Measurements from ENCODE around the gene MCM9.
"Not testable (repeated sequence)": the region's sequence is repeated elsewhere in the genome, so short reads cannot be mapped to it uniquely, and the experiment has no call there.

MCM9 gene

DNA sequence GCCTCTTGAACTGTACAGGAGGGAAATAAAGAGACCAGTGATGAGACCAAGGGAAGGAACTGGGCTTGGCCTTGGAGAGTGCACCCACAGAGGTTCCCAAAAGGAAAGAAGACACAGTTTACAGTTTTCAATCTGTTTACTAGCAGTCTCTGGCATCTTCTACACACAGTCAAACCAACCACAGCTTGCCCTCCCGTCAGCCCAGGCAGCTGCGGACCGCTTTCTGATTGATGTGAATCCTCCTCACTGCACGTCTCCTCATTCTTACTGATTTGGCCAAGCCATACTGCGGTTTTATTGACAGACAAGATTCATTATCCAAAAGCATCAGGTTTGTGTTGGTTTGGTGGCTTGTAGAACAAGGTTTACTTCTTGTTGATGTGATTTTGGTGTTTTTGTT is 145.5 kb downstream of the MCM9 start:
- DNase-seq: no peak

DNA sequence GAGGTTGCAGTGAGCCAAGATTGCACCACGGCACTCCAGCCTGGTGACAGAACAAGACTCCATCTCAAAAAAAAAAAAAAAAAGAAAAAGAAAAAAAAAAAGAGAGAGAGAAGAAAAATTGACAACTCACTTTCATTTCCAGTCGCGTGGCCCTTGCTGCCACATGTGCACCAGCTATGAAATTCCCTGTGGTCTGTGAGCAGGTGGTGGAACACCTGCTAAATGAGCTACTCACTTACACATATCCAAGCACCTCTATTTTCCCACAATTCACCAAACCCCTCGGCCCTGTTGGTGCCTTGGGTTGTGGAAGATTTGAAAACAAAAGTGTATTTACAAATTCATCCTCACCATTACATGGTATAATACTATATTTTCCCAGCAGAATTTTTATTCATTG is 146.3 kb downstream of the MCM9 start:
- DNase-seq: no peak

DNA sequence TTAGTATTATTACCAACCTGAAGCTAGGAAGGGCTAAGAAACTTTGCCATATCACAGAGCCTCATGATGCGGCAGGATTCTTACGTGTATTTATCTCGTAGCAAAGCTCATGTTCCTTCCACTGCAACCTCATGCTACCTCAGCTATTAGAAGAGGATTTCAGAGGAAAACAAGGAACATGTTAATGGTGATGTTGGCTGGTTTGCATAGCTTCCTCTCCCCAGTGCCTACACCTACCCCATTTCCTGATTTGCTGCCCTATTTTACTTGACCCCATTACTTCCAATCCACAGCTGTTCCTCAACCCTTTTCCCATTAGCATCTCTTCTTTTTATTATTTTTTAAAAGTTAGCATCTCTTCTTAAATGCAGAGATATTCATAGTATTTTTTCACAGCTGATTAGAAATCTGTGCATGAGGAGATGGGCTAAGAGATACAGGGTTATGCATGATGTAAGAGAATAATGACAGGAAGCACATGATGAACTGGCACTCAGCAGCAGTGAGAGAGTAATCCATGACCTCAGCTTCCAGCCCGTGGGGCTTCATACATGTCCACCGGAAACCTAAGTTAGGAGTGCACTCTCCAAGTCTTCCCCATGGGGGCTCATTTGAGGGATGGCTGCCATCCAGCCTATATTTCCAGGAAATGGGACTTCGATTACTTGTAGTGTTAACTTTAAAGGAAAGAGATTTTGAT is 147.1 kb downstream of the MCM9 start:
- no peak for DNase-seq

DNA sequence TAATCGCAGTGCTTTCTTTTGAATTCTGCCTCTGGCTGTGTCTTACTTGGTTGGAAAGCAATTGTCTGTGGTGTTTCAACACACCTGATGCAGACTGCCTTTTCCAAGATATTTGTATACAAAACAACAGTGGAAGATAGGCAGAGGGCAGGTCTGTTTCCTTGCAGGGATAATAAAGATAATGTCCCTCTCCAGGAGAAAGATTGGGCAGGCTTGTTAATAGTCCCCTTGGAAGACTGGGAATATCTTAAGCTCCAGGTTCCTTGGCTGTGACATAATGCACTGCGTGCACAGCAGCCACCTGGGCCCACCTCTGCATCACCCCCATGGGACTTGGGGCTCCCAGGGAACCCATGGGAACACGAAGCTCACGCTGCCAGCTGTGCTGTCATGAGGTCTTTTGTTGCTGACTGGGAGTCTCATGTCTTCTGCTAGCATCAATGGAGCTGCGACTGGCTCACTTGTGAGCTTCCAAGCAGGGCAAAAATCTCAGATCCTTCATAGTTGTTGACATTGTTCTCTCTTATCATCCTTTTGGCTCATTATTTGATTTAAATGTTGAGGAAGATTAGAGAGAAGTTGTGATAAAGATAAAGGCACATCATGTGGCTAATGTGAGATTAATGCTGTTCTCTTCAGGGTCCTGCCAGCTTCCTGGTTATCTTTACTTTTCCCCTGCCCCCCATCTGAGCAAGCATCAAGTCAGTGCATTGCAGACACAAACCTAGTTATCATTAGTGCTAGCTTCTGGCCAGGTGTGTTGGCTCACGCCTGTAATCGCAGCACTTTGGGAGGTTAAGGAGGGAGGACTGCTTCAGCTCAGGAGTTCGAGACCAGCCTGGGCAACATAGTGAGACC is 148.1 kb downstream of the MCM9 start:
- no peak for DNase-seq

DNA sequence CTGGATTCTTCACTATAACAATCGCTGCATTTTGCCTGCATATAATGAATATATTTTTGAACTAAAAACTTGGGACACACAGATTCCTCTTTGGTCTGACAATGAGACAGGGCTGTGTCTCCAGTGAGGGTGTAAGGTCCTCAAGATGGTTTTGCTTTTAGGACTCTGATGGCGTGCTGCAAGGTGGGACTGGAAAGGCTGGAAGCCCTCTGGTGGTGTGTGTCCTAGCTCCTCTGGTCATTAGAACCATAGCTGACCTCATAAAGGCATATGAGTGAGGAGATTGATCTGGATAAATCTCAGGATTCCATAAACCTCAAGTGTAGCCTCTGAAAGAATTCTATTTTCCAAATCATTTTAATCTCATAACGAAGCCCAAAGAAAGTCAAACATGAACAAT is 149.4 kb downstream of the MCM9 start:
- no peak for DNase-seq

DNA sequence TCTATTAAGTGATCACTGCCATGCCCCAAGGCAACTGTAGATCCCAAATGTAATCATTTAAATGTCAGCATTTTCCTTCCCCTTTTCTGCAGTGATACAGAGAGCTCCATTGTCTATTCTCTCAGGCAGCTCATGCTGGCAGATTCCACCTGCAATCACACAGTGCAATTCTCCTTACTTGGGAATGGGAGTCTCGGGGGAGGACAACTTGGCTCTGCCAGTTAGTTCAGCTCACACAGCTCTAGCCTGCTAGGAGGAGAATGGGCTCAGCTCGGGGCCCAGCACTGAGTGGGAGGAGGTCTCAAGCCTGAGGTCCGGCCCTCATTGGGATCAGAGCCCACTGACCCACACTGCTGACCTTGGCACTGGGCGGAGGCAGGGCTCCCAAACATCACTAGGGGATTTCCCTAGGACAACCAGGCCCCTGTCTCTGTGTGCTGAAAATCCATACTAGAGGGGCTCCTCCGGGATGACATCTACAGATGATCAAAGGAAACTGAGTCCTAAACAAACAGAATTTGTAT is 150.3 kb downstream of the MCM9 start:
- DNase-seq: no peak

DNA sequence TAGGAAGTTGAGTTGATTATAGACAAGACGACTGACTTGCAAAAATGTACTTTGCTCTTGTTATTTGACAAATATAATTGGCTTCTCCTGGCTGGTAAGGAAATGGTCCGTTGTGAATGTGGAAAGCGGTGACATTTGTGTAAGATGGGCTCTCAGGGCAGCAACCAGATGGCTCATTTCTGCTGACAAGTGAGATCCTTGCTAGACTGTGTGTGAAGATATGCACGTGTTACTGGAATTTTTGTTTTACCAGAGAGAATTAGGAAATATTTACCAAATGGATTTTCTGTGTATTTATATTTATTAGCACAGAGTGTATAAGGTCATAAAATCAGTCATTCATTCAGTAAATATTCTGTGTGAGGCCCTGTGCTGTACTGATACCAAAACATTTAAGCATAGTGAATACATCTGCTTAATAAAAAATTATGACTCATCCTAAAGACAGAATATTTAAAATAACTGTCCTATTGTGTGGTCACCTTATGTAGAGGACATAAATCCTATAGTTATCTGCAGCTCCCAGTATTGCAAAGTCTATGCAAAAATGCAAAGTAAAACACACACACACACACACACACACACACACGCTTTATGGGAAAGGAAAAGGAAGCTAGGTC is 150.9 kb downstream of the MCM9 start:
- no peak for DNase-seq

DNA sequence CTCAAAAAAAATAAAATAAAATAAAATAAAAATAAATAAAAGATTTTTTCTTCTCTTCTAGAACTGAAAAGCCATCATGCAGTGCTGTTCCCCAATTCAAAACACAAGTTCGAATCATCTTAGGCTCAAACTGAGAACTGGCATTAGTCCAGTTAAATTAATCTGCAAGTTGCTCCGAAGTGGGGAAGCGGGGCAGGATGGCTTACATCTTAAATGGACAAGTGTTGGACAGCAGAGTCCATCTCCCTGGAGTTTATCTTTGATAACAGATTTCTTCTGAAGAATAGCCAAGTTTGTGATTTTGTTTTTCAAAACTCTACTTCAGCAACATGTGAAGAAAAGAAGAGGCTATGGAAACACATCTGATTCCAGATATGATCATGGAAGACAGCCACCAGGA is 152.3 kb downstream of the MCM9 start:
- DNase-seq: no peak

DNA sequence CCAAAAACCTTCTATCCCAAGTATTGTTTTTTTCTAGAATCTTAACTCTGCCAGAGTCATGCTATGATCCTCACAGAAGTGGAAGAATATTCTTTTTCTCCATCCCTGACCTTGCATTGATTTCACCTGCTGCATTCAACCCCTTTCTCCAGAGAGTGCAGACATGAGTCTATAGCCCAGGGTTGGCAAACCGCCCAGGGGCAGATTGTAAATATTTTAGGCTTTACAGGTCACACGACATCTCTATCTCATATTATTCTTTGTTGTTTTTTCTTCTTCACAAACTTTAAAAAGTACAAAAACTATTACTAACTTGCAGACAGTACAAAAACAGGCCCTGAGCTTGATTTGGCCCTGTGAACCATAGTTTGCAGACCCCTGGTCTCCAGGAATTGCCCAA is 153.1 kb downstream of the MCM9 start:
- DNase-seq: no peak

DNA sequence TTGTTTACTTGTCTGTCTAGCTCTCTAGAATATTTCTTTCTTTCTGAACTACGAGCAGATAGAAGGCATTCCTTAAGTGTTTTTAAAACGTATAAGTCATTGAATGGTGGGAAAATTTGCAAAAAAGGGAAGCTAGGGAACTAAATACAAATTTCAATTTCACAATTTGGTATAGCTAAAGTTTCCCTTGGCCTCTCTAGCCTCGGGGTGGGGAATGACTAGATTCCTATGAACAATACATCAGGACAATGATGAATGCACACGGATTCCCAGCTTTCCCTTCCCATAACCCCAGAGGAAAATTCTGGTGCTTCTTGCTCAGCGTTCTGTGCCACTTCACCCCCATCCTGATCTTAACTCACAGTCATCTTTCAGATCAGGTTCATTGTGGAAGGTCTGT is 154.3 kb downstream of the MCM9 start:
- DNase-seq: no peak

DNA sequence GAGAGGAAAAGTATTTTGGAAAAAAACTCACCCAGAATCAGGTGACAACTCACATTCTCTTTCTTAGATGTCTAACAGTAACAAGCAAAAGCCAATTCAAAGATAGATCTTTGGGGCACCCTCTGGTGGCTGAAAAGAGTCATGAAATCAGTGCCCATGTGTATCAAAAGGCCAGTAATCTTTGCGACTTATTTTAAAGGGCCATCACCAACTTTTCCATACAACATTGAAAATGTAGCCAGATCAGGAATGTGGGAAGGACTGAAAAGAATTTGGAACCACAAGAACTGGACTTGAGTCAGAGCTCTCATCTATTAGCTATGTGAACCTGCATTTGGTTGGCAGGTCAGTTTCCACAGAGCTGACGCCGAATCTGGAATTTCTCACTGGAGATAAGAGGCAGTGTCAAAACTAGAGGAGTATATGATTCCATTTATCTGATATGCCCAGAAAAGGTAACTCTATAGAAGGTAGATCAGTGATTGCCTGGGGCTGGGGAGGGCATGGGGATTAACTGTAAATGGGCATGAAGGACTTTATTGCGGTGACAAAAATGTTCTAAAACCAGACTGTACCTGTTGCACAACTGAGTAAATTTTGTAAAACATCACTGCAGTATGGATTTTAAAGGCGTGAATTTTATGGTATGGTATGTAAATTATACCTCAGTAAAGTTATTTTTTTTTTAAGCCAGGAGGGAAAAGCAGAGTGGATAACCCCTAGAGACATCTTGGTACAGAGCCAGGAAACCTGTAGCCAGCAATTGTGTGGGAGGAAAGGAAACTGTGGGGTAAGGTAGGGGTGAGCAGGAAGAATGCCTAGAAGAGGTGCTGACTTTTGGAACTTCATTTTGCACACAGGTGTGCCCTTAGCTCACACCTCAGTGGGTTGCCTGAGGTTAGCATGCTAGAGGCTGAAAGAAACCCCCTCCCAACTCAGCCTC is 158.1 kb downstream of the MCM9 start:
- DNase-seq: peak; percentile 41

DNA sequence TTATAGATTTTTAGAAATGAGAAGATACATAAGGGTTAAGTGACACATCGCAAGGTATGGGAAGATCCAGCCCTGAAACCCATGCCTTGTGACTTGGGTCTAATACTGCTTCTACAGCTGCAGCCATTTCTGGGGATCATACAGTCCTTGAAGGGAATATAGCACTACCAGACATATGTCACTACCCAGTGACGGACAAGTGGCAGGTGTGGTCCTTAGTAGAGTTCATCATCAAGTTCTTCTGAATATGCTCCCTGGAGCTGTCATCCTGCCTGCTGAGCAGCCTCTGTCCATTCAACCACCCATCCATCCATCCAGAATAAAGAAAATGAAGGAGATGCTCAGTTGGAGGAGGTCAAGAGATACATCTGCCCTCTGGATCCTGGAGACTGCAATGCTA is 159.6 kb downstream of the MCM9 start:
- DNase-seq: no peak

DNA sequence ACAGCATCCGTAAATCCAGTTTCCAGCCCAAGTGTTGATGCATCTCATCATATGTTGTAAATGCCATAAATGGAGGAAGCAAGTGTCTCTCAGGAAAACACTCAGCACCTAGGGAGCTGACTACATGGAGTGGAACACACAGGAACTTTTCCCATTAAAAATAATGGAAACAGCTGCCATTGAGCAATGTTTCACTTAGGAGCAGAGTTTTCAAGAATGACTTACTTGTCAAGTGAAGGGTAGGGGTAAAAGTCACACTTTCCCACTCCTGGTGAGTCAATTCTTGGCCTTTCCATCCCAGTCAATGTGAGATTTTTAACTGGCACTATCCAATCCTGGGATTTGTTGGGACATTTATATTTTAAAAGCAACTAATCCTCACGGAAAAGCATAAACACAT is 160.4 kb downstream of the MCM9 start:
- DNase-seq: no peak

DNA sequence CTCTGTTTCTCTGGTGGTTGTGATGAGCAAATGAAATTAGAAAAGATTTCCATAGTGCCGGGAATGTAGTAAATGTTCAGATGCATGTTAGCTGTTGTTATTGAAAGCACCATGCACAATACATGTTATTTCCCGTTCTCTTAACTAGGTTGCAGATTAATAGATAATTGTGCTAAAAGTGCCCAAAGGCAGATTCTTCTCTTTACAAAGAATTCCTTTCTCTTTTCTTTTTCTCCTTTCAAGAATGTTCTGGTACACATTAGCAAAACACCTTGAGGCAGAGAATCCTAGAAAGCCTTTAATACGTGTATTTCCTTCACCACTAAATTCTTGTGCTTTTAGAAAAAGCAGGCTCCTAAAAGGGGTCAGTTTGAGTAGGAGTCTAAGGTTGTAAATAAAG is 162.1 kb downstream of the MCM9 start:
- no peak for DNase-seq

DNA sequence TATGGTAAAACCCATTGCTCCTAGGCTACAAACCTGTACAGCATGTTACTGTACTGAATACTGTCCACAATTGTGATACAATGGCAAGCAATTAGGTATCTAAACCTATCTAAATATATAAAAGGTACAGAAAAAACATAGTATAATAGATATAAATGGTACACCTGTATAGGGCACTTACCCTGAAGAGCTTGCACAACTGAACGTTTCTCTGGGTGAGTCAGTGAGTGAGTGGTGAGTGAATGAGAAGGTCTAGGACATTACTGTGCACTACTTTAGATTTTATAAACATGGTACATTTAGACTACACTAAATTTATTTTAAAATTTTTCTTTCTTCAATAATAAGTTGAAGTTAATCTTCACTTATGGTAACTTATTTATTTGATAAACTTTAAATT is 163.7 kb downstream of the MCM9 start:
- DNase-seq: no peak

DNA sequence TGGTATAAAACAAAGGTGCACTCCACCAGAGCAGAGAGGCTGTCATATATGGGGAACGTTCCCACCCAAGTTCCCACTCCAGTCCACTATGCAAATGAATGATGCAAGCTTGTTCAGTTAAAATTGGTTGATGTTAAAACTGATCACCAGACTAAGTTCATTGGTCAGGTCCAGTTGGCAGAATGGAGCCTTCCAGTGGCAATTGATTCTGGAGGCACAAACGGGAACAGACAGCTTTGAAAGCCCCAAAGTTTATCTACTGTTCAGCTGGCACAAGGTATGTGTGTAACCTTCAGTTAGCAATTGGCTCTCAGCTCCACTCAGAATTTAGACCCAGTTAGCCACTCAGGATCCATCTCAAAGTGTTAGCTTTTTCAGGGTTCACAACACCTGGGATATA is 164.1 kb downstream of the MCM9 start:
- DNase-seq: no peak

DNA sequence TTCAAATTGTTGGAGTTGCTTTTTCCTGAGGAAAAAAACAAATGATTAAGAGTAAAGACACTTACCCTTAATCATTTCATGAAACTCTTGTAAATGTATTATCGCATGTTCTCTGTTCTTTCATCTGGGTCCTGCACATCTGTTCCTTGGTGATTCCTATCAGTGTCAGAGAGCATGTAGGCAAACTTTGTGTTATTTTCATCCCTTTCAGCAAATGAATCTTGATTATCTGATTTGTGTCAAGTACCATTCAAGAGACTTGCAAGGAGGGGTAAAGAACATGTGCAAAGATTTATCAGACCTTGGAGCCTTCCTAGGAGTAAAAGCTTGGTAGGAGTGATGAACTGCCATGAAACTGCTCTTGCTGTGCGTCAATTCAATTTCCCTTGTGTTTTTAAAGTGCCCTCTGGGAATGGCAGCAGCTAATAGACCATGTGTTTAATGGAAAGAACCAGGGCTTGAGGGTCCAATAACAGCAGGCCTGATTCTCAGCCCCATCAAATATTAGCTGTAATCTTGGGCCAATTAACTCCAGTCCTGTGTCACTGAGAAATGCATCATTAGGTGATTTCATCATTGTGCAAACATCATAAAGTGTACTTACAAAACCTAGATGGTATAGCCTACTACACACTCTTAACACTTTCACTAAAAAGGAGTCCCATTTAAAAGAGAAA is 164.7 kb downstream of the MCM9 start:
- no peak for DNase-seq

DNA sequence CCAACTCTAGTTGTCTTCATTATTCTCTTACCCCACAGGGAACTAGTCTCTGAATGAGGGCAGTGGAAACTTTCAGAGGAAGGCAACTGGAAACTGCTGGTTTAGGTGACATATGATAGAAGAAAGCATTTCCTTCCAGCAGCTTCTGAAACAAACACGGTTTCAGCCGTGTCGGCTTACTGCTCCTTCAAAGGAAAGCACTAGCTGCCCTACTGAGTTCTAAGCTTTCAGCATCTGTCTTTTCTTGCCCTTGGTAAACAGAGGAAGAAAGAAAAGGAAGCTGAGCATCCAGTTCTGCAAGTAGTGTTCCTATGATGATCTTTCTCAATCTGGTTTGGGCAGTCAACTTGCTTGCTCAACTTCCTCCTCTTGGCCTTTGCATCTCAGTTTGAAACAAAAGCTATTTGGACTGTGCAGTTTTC is 166.0 kb downstream of the MCM9 start:
- DNase-seq: no peak

DNA sequence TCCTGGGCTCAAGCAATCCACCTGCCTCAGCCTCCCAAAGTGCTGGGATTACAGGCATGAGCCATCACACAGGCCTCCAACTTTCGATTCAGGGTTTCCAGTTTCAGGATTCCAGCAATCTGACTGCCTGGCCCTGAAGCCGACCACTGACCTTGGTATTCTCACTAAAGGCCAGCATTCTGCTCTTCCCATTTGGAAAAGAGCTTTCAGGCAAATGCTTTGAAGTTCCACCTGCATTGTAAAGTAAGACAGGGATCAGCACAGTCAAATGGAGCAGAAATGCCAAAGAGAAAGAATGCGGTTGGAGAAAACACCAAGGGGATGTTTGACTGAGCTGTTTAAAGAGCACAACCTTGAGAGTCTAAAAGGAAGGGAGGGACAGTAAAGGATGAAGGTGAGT is 166.5 kb downstream of the MCM9 start:
- DNase-seq: no peak

DNA sequence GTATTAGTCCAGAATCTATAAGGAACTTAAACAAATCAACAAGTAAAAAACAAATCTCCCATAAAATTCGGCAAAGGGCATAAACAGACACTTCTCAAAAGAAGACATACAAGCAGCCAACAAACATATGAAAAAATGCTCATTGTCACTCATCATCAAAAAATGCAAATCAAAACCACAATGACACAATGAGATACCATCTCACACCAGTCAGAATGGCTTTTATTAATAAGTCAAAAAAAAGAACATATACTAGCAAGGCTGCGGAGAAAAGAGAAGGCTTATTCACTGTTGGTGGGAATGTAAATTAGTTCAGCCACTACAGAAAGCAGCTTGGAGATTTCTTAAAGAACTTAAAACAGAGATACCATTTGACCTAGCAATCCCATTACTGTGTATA is 169.6 kb downstream of the MCM9 start:
- not testable (repeated sequence) for DNase-seq

DNA sequence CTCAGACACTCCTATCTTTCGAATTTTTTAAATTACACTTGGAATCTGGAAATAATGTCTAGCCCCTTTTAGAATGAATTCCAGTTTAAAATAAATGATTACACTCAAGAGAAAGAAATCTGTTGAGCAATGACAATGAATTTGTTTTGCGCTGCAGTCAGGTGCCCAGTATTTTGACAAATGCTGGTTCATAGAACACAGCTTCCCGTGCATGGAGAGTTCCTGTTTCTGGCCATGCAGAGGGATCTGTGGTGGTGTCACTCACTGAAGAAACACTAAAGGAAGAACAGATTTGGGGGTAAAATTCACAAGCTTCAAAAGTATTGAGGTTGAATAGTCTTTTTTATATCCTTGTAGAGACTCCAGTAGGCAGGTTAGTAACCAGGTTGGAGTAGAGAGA is 170.2 kb downstream of the MCM9 start:
- no peak for DNase-seq
